Stimulated activated CD8-positive, alpha-beta memory T cell treated with anti-CD3 and anti-CD28 coated beads, Interleukin-7, amount 100 ng/mL, for 4 hours (primary cell): ENCODE results near the gene RACGAP1.
"Not testable (repeated sequence)": the region's sequence is repeated elsewhere in the genome, so short reads cannot be mapped to it uniquely, and the experiment has no call there.

ENCODE experiments used
- DNase-seq, 2 donors: peaks; one replicate each; pipeline ENCODE4 v3.0.0-alpha.2; 2020; ENCODE audit warnings: low read depth in 2 of 2

The RACGAP1 gene

DNA sequence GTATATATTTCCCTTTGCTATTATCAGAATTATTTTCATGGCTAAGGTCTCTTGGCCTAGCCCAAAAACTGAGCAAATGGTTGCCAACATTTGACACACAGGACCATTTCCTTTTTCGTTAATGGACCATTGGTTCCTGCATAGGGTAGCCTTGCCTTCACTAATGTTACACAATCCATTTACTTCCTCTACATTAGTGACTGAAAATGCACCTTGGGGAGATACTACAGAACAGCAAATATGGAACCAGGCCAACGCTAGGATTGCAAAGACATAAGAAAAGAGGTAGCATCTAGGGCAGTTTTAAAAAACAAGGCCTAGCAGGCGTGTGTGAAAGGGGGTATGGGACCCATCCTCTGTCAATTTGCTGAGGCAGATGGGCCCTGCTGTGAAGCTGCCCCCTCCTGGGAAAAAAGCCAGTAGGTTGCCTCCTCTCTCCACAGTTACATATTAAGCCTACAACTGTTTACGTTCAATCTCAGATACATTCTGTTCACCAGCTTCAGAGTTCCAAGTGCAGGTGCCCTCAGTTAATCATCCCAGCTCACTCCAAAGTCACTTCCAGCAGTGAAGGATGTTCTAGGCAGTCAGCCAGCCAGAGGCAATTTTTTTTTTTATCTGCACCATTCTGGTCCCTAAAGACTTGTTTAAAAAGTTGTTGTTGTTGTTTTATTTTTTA lies 37.5 kb downstream of the RACGAP1 start:
- no peak for DNase-seq

- not testable (repeated sequence) for DNase-seq
Measured at GRCh38 chr12:49986476-49986875, 38.8 kb downstream of the RACGAP1 start.

DNA sequence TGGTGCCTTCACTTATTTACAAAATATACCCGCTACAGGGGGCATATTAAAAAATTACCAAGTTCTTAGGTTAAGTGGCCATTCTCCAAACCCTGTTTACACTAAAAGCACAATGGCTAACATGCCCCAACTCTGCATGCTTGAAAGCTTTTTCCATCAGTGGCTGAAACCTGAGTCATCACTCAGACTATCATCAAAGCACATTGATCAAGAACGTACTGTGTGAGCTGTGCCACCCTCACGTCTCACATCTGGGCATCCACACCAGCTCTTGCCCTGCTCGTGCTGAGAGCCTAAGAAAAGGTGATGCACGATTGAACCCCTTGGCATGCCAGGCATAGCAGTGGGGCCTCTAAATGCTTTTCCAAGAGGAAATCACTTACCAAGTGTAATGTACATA lies 39.3 kb downstream of the RACGAP1 start:
- no peak for DNase-seq

- DNase-seq, result no peak
Measured at GRCh38 chr12:49984476-49985359, 40.6 kb downstream of the RACGAP1 start.

- DNase-seq, result no peak
Measured at GRCh38 chr12:49983892-49984291, 41.4 kb downstream of the RACGAP1 start.

- no peak for DNase-seq
Measured at GRCh38 chr12:49982246-49983087, 42.8 kb downstream of the RACGAP1 start.

- DNase-seq, result no peak
Measured at GRCh38 chr12:49980501-49981349, 44.6 kb downstream of the RACGAP1 start.

DNA sequence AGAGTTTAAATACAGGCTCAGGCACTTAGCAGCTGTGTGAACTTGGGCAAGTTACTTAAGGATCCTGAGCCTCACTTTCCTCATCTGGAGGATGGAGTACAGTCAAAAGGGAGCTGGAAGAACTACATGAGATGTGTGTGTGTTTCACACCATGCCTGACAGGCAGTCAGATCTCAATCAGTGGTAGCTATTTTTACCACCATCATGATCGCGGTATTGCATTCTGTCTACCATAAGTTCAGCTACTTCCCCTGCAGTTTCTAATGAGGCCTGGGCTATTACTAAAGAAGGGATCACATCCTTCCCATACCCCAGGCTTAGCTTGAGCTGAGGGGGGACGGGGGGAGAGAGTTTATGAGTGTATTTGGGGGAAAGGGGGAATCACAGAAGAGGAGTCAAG lies 45.5 kb downstream of the RACGAP1 start:
- no peak for DNase-seq

DNA sequence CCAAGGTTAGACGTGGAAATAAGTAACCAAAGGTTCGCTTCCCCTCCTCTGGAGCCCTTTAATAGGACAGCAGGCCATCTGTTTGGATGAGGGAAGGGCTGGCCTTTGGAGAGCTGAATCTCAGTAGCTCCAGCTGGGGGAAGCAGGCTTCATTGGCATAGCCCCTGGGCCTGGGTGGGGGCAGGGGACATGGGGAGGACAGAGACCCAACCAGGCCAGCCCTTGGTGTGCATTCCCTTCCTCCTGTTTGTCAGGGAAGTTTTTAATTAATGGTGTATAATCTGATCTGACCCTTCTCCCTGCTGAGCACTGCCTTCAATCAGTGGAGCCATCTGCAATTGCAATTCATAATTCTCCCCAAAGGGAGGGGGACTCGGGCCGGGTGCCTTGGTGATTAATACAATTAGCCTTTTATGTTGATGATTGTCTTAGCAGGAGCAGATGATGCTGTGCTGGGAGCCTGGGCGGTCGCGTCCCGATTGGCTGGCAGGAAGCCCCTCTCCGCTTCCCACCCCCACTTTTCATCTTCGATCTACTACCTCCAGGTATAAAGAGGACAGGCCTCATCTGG lies 46.2 kb downstream of the RACGAP1 start:
- DNase-seq, result no peak

GRCh38 chr12:49978125-49978524 lies 47.2 kb downstream of the RACGAP1 start:
- DNase-seq, result no peak

DNA sequence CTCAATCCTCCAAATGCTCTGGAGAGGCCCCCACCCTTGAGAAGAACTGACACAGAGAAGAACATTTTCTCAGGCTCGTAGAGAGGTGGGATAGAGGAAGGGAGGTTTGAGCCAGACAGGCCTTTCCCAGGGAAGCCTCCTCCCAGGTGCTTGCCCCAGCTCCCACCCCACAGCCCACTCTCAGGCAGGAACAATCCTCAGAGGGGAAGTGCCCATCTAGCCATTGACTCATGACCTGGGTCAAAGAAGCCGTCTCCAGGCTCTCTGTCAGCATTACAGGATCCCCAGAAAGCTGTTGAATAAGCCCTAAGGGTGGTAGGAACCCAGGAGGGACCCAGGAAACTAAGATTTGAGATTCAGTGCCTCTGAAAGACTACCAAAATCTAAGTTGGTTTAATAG lies 48.7 kb downstream of the RACGAP1 start:
- no peak for DNase-seq

- DNase-seq, result no peak
Measured at GRCh38 chr12:49975318-49975761, 50.0 kb downstream of the RACGAP1 start.

- DNase-seq, result no peak
Measured at GRCh38 chr12:49974677-49975317, 50.5 kb downstream of the RACGAP1 start.

GRCh38 chr12:49974231-49974675 lies 51.0 kb downstream of the RACGAP1 start:
- DNase-seq, result no peak

DNA sequence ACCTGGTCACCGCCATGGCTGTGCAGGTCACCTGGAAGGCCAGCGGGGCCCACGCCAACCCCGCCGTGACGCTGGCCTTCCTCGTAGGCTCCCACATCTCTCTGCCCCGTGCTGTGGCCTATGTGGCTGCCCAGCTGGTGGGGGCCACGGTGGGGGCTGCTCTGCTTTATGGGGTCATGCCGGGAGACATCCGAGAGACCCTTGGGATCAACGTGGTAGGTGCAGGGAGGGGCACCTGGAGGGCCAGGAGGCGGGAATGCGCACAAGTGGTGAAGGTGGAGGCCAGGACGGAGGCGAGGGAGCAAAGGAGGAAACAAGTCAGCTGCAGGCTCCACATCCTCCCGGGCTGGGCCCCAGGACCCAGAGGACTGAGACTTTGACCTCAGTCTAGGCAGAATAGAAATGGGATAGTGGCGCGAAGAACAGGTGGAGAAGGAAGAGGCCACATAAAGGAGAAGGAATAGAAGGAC lies 51.9 kb downstream of the RACGAP1 start:
- no peak for DNase-seq

DNA sequence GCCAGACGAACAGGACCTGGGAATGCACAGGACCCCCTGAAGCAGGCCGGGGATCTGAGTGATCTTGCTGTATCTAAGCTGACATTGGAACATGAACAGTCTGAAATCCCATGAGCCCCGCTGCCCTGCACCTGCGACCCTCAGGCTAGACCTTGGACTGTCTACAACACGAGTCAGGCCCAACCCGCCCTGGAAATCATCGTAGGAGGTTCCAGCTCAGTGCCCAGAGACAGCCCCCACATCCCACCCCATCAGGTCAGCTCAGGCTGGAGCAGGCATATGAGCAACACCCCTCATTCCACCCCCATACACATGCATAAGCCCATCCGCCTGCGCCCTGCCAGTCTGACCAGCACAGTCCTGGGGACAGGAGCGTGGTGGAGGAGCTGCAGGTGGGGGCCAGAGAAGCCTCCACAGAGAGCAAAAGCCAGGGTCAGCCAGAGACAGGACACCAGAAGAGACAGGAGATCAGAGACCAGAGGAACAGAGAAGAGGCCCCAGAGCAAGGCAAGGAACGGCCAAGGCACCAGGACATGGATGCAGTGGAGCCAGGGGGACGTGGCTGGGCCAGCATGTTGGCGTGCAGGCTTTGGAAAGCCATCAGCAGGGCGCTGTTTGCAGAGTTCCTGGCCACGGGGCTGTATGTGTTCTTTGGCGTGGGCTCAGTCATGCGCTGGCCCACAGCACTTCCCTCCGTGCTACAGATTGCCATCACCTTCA lies 52.5 kb downstream of the RACGAP1 start, which contains the start of gene AQP6:
AQP6 (plus strand) TSS at position 307 of the 720 bp plus-strand sequence; CDS start at position 534, 227 bp downstream.
- no peak for DNase-seq

DNA sequence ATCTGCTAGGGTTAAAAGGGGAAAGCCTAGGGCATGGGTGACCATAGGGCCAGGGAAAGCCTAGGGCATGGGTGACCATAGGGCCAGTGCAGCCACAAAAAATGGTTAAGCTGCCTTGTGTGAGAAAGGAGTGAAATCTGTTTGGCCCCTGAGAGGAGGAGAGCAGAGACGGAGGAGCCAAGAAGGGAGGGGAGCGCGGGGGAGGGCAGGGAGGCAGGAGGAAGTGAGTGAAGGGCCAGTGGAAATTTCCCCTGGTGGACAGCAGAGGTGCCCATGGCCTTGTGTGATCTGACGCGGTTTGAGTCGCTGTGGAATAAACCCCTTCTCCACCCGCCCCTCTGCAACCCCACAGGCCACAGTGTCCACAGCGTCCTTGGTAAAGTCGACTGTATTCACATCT lies 53.2 kb downstream of the RACGAP1 start:
- no peak for DNase-seq

- DNase-seq, result no peak
Measured at GRCh38 chr12:49971141-49971540, 54.2 kb downstream of the RACGAP1 start.

DNA sequence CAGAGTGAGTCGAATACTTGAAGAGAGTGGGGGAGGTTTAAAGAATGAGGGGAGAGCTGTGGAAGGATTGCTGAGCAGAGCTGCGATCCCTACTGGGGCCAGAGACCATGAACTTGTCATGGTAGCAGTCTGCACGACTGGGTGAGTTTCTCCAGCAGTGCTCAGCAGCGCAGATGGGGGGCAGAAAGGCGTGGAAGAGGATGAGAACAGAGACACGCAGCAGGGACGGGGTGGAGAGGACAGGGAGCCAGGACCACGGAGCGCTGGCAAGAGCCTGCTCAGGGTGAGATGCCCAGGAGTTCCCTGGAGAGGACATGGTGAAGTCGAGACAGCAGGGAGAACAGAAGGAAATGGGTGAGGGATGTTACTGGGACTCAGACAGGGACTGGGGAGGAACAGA lies 54.6 kb downstream of the RACGAP1 start:
- no peak for DNase-seq
